Stimulated activated CD8-positive, alpha-beta memory T cell treated with anti-CD3 and anti-CD28 coated beads, Interleukin-15, amount 100 ng/mL, for 48 hours (primary cell): ENCODE results near the gene EN2.

Experiments
- DNase-seq, 2 donors: peaks; one replicate each; pipeline ENCODE4 v3.0.0-alpha.2; 2020; ENCODE audit warnings: low read depth in 2 of 2

EN2 gene

DNA sequence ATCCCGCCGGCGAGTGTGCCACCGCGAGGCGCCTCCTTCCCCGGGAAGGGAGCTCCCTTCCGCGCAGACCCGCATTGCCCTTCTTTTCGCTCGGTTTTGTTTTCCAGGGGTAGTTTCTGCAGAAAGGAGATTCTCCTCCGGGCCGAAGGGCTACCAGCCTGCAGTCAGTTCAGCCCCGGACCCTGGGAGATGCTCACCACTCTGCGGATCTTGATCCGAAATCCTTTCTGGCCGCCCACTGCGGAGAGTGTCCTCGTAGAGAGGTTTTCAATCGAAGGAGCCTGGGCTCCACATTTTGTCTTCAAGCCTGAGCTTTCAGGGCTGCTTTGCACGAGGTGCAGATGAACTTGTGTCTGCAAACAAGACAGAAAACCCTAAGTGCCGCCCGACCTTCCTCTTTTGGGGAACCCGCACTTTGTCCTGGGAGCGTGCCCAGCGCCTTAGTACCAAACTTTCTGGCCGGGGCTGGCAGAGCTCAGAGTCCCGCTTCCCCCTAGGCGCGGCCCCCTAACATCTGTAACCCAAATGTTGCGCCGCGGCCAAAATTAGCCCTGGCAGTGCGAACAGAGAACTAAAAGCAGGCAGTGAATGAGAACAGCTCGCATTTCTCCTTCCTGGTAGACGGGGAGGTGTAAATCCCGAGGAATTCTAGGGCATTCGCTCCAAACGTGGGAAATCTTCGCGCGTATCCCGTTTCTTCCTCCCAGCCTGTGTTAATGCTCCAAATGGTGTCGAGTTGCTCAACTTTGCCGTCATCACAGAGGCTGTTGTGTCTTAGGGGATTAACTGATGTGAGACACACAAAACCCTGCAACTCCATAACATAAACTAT, 6.7 kb upstream of the EN2 start:
- DNase-seq: no peak

DNA sequence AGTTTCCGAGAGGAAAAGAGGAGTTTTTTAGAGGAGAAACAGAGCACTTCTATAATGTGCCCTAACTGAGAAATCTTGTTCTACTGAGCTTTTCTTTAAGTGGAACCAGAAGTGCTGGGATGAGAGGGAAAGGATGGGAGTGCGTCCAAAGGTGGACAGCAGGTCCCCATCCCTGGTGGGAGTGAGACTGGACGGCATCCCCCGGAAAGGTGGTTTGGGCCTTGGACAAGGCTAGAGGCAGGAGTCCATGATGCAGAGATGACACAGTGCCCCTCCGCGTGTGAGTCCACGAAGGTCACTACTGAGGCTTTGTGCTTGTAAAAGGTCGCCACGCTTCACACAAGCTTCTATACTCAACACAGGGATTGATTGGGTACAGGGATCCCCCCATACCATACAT, 6.1 kb upstream of the EN2 start:
- no peak for DNase-seq

DNA sequence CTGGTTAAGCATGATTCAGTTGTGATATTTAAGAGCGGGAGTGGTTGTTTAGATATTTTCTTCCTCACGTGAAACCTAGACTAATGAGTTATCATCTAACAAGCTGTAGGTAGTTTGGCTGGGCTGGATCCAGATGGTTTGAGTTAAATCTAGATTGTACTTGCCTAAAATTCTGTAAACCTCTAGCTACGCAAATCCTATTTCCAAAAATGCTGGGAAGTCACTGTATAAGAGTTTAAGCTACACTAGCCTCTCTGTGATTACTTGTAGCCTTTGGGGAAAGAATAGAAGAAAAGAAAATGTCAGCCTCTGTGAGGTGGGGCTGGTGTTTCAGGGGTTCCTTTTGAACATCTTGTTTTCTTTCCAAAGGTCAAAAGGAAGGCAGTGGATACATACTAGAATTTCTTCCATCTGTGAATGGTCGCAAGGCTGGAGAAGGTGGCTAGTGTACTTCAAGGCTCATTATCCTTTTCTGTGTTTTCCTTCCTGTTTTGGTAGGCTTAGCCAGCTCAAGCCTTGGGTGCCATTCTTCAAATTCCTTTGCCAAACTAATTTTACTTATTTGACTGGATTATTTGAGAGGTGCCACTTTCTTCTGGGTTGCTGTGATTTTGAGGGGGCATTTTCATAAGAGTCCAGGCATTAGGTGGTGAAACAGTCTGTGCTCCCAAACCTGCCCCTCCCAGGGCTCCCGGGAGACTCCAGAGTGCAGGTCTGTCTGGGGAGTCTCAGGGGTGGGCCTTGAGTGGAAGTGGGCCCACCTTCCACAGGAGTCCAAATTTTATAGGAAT, 5.2 kb upstream of the EN2 start:
- no peak for DNase-seq

- no peak for DNase-seq
Measured at GRCh38 chr7:155453296-155454182, 4.4 kb upstream of the EN2 start.

- DNase-seq: no peak
Measured at GRCh38 chr7:155454183-155455112, 3.5 kb upstream of the EN2 start.

- no peak for DNase-seq
Measured at GRCh38 chr7:155455132-155455693, 2.7 kb upstream of the EN2 start.

DNA sequence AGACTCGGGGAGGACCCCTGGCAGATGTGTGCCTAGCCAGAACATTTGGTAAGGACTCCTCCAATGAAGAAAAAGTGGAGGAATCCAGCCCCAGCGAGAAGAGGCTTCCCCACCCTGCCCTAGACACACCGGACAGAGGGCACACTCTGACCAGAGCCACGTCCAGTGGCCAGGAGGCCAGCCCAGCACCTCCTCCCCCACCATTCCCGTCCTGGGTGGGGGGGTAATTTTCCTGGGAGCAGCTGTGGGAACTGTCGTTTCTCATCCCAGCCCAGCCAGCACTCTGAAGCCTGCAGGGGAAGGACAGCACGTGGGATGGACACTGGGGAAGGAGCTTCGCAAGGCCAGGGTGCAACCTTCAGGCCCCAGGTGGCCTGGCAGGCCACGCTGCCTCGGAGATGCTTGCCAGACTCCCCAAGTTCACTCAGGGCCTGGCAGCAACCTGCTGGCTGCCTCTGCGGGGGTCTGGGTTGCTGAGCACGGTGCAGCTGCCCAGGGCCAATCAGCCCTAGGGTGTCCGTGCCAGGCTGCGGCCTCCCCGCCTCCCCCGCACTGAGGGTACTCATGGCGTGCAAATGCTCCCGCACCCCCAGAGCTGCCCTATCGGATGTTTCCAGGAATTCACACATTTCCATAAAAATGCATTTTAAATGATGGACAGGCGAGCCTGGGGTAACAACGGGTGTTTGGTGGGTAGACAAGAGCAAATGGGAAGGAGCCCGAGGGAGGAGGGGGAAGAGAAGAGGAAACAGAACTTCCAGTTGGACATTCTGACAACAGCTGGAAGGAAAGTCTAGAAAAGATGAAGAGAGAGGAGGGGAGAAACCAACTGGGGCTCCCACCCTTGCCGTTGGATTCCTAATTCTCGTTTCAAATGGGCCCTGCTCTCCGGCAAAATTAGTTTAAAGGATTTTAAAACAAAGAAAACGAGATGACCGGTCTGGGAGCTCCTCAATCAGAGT, 1.9 kb upstream of the EN2 start:
- DNase-seq: no peak

DNA sequence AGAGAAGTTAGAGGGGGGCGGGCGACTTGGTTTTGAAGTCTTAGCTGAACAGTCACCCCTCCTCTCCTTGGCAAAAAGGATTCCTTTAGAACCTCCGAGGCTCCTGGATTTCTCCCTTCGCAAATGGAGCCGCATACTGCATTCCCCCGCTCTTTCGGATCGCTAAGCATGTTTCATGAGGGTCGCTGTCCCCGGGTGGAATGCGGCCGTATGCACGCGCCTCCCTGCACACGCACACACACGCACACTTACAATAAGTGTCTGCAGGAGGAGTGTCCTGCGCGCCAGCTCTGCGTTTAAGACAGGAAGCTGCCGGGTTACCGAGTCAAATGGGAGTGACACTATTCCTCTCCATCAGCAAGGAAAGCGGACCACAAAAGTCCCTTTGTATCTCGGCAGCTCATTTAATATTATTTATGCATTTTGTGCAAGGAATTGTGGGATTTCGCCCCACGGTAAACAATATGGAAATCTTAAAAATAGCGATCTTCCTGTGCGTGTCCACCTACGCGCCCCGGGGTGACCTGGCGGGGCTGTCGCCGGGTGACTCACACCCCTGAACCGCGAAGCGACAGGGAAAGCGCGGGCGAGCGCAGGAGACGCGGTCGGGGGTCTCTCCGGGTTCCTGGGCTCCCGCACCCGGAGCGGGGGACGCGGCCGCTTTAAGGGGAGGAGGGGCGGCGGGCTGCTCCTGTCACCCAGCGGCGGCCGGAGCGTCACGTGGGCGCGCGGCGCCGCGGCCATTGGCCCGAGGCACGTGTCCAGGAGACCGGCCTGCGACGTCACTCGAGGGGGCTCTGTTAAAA, 988 bp upstream of the EN2 start:
- DNase-seq: no peak

DNA sequence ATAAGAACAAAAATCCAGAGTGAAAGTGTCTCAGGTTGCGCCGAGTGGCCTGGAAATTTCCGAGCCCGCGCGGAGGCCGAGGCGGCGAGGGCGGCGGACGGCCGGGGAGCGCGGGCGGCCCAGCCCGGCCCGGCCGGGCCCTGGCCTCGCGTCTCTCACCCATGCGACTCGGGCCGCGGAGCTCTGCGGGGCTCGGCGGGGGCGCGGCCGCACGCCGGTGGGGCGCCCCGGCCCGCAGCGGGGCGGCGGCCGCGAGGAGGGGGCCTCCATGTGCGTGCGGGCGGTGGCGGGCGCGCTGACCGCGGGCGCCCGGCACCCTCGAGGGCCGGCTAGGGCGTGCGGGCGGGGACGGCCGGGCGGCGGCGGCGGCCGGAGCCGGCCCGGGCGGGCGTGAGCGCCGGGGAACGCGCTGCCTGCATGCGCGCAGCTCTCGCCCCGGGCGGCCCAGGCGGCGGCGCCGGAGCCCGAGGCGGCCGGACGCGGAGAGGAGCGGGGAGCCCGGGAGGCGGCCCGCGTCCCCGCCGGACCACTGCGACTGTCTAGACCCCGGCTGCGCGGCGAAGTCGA, 302 bp upstream of the EN2 start:
- no peak for DNase-seq

- no peak for DNase-seq
Measured at GRCh38 chr7:155458878-155459699, 1.2 kb downstream of the EN2 start.

- no peak for DNase-seq
Measured at GRCh38 chr7:155459700-155460461, 2.0 kb downstream of the EN2 start.

GRCh38 chr7:155460926-155461613, 3.1 kb downstream of the EN2 start:
- no peak for DNase-seq

- DNase-seq: no peak
Measured at GRCh38 chr7:155461631-155462030, 3.7 kb downstream of the EN2 start.

DNA sequence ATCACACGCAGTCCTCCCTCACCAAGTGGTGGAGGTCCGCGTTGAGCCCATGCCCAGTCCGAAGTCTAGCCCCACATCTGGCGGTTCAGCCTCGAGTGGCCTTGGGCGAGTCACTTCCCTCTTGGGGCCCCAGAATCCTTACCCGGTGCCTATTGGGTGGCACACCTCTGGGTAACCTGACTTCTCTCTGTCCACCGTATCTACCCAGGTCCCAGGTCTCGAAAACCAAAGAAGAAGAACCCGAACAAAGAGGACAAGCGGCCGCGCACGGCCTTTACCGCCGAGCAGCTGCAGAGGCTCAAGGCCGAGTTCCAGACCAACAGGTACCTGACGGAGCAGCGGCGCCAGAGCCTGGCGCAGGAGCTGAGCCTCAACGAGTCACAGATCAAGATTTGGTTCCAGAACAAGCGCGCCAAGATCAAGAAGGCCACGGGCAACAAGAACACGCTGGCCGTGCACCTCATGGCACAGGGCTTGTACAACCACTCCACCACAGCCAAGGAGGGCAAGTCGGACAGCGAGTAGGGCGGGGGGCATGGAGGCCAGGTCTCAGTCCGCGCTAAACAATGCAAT, 4.3 kb downstream of the EN2 start:
- DNase-seq: no peak

GRCh38 chr7:155463114-155463811, 5.3 kb downstream of the EN2 start:
- DNase-seq: no peak
